Left ventricle myocardium inferior (tissue), 1 donor: ENCODE results near the gene RFTN1. TPM values are rescaled to one million over a fixed set of nuclear protein-coding genes. Genes with fewer than 3 reads are reported as not detected.

Experiments used
- DNase-seq: peaks from one replicate; pipeline ENCODE4 v3.0.0-alpha.2; 2020
- H3K27ac ChIP-seq: fragments of 200-600 bp; replicated peaks from 2 replicates; pipeline ENCODE4 v1.8.0; 2021
- H3K27me3 ChIP-seq: fragments of 200-600 bp; 2 replicates; pipeline ENCODE4 v1.8.0; 2021; ENCODE audit warnings: low read depth
- H3K36me3 ChIP-seq: fragments of 200-600 bp; 2 replicates; pipeline ENCODE4 v1.8.0; 2021
- H3K4me1 ChIP-seq: fragments of 200-600 bp; 2 replicates; pipeline ENCODE4 v1.8.0; 2021
- H3K4me3 ChIP-seq: fragments of 200-600 bp; 2 replicates; pipeline ENCODE4 v1.8.0; 2021; ENCODE audit warnings: mild to moderate bottlenecking, moderate library complexity
- H3K9me3 ChIP-seq: fragments of 200-600 bp; replicated peaks from 2 replicates; pipeline ENCODE4 v1.8.0; 2021
- CTCF ChIP-seq: fragments of 200-600 bp; IDR thresholded peaks from 2 replicates; pipeline ENCODE4 v1.8.0; 2021; ENCODE audit warnings: antibody characterized with exemption, mild to moderate bottlenecking, borderline replicate concordance
- intact Hi-C: fragments of 100-400 bp; cut with micrococcal nuclease; formaldehyde crosslinking; loops from one replicate; pipeline ENCODE4 v1.11.0; 2022
- total RNA-seq: library from RNA; stranded (reverse); fragmentation: NEBNext Ultra II Directional; extraction: Animal tissue kit (Norgen Biotek cat#: 25700); gene quantifications from one replicate; pipeline ENCODE4 v1.2.1, GENCODE V29; 2021
- donor health status: DM: no; HTN: yes; CAD: no; lungs with severe emphysema.

RFTN1 gene
- total RNA-seq, 1 donor from 2014 or later, result 22.9 TPM

GRCh38 chr3:16402451-16402850, 111.0 kb downstream of the RFTN1 start:
- no peak for DNase-seq
- Histone ChIP-seq H3K36me3 (no peaks in the 10 kb centered on the region), H3K27me3 (no peaks in the 10 kb centered on the region), H3K4me3 (no peak overlapping the region), H3K9me3 (no peaks in the 10 kb centered on the region), H3K27ac (peak overlapping the region; percentile 77), H3K4me1 (peaks cover 57% of the 10 kb centered on the region)
- intact Hi-C loops, result no loop called here
- TF ChIP-seq CTCF, result no peak

- no peak for TF ChIP-seq CTCF
- no peak for DNase-seq
- intact Hi-C loops, result no loop called here
- Histone ChIP-seq H3K4me1 (peaks cover 55% of the 10 kb centered on the region), H3K27ac (peak overlapping the region; percentile 77), H3K9me3 (no peaks in the 10 kb centered on the region), H3K4me3 (no peak overlapping the region), H3K36me3 (no peaks in the 10 kb centered on the region), H3K27me3 (no peaks in the 10 kb centered on the region)
Measured at GRCh38 chr3:16401273-16401672, 112.2 kb downstream of the RFTN1 start.

- Histone ChIP-seq H3K4me3 (no peak overlapping the region), H3K4me1 (peaks cover 65% of the 10 kb centered on the region), H3K9me3 (no peaks in the 10 kb centered on the region), H3K27me3 (no peaks in the 10 kb centered on the region), H3K27ac (peak overlapping the region; percentile 77), H3K36me3 (no peaks in the 10 kb centered on the region)
- DNase-seq, result no peak
- TF ChIP-seq CTCF, result no peak
- intact Hi-C loops, result no loop called here
Measured at GRCh38 chr3:16400106-16400931, 113.2 kb downstream of the RFTN1 start.

GRCh38 chr3:16399473-16399872, 114.0 kb downstream of the RFTN1 start:
- Histone ChIP-seq H3K27ac (peak overlapping the region; percentile 77), H3K9me3 (no peaks in the 10 kb centered on the region), H3K27me3 (no peaks in the 10 kb centered on the region), H3K4me3 (no peak overlapping the region), H3K36me3 (no peaks in the 10 kb centered on the region), H3K4me1 (peaks cover 73% of the 10 kb centered on the region)
- intact Hi-C loops, result no loop called here
- TF ChIP-seq CTCF, result peak; percentile 39
- peak; percentile 48 for DNase-seq

GRCh38 chr3:16398648-16399047, 114.9 kb downstream of the RFTN1 start:
- H3K36me3 ChIP-seq, result no peaks in the 10 kb centered on the region
- TF ChIP-seq CTCF, result no peak
- no peaks in the 10 kb centered on the region for H3K9me3 ChIP-seq
- no peaks in the 10 kb centered on the region for H3K27me3 ChIP-seq
- intact Hi-C loops, result no loop called here
- DNase-seq, result no peak
- no peak overlapping the region for H3K4me3 ChIP-seq
- H3K27ac ChIP-seq, result peak overlapping the region; percentile 77
- peaks cover 74% of the 10 kb centered on the region for H3K4me1 ChIP-seq
